NCI-H2196 treated with DMSO at 0.1 percent for 48 hours (cell line): ENCODE results near the gene TMEM179.
"Not testable (repeated sequence)": the region's sequence is repeated elsewhere in the genome, so short reads cannot be mapped to it uniquely, and the experiment has no call there.

Experiments used
- DNase-seq: peaks from one replicate; lab custom pipeline; 2025; ENCODE audit not compliant: unreplicated experiment; lab: John Stamatoyannopoulos, UW

TMEM179 gene

GRCh38 chr14:104588066-104588857 is 16.3 kb downstream of the TMEM179 start:
- peak; percentile 11 for DNase-seq

- no peak for DNase-seq
These were observed 16.9 kb downstream of the TMEM179 start for GRCh38 chr14:104587641-104588040.

- DNase-seq, result no peak
These were observed 17.5 kb downstream of the TMEM179 start for GRCh38 chr14:104586832-104587620.

GRCh38 chr14:104585966-104586697 is 18.4 kb downstream of the TMEM179 start:
- DNase-seq, result no peak

GRCh38 chr14:104584557-104584956 is 20.0 kb downstream of the TMEM179 start:
- DNase-seq, result no peak

GRCh38 chr14:104583424-104584306 is 20.9 kb downstream of the TMEM179 start:
- no peak for DNase-seq

GRCh38 chr14:104582662-104583061 is 21.9 kb downstream of the TMEM179 start:
- no peak for DNase-seq

- DNase-seq, result no peak
These were observed 22.6 kb downstream of the TMEM179 start for GRCh38 chr14:104582005-104582404.

GRCh38 chr14:104581521-104581920 is 23.1 kb downstream of the TMEM179 start:
- DNase-seq, result no peak

- no peak for DNase-seq
These were observed 23.6 kb downstream of the TMEM179 start for GRCh38 chr14:104580961-104581360.

GRCh38 chr14:104579939-104580338 is 24.6 kb downstream of the TMEM179 start:
- not testable (repeated sequence) for DNase-seq

GRCh38 chr14:104579507-104579906 is 25.1 kb downstream of the TMEM179 start, which contains the start of gene C14orf180:
Gene C14orf180 (plus strand): TSS chr14:104579764. CDS start chr14:104586431, 6,667 bp downstream.
- DNase-seq, result no peak

GRCh38 chr14:104578321-104578720 is 26.3 kb downstream of the TMEM179 start:
- no peak for DNase-seq

- DNase-seq, result no peak
These were observed 26.7 kb downstream of the TMEM179 start for GRCh38 chr14:104577847-104578301.

GRCh38 chr14:104577426-104577825 is 27.1 kb downstream of the TMEM179 start:
- DNase-seq, result no peak

- DNase-seq, result no peak
These were observed 27.6 kb downstream of the TMEM179 start for GRCh38 chr14:104576970-104577332.

- DNase-seq, result no peak
These were observed 28.2 kb downstream of the TMEM179 start for GRCh38 chr14:104576232-104576969.

- DNase-seq, result no peak
These were observed 29.5 kb downstream of the TMEM179 start for GRCh38 chr14:104574978-104575583.

GRCh38 chr14:104574536-104574935 is 30.0 kb downstream of the TMEM179 start:
- no peak for DNase-seq
